ENCODE measurements around the gene MFSD6L. TPM values are rescaled to one million over a fixed set of nuclear protein-coding genes. Genes with fewer than 3 reads are reported as not detected.
A peak's percentile ranks its signal among the peaks of the same experiment; 100 is the strongest.

Gene MFSD6L
- total RNA-seq, 1 experiment from 2014 or later = 4.0 TPM

DNA sequence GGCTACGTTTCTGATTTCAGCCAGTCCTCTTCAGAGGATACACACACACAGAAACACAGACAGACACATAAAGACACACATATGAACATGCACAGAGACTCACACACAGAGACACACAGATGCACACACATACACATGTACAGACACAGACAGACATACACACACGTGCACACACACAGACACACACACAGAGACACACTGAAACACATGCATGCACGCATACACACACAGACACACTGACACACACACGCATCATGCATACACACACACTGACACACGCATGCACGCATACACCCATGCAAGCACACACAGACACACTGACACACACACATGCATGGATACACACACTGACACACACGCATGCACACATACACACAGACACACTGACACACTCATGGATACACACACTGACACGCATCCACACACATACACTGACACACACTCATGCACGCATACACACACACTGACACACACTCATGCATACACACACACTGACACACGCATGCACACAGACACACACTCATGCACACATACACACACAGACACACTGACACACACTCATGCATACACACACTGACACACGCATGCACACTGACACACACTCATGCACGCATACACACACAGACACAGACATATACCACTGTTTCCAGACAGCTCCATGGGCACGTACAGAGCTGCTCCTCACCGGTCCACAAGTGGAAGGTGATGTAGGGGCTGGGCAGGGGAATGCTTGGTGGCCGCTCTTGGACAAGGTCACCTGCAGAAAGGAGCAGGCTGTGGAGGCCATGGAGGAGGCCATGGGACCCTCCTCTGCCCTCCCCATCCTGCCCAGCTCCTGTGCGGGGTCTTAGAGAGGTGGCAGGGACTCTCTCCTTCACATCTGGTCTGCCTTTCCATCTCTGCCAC is 30.1 kb upstream of the MFSD6L start:
- peaks cover 6% of the 10 kb centered on the region for H3K4me1 Mint-ChIP-seq
- CTCF ChIA-PET = interaction anchor here (1.2 to 5.0 kb wide), 9 partner anchors 14 to 83 kb away, joined by 3 to 132 read pairs (median 8); partner anchors contain the start of gene MFSD6L
- TF ChIP-seq, protein P1, sequence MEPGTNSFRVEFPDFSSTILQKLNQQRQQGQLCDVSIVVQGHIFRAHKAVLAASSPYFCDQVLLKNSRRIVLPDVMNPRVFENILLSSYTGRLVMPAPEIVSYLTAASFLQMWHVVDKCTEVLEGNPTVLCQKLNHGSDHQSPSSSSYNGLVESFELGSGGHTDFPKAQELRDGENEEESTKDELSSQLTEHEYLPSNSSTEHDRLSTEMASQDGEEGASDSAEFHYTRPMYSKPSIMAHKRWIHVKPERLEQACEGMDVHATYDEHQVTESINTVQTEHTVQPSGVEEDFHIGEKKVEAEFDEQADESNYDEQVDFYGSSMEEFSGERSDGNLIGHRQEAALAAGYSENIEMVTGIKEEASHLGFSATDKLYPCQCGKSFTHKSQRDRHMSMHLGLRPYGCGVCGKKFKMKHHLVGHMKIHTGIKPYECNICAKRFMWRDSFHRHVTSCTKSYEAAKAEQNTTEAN (CRISPR knock-in tag; IDR thresholded peaks at IDR 0.05) = peak; percentile 91; the same call in 1 of the 2 replicates
- TF ChIP-seq ZNF317 (CRISPR knock-in tag; IDR thresholded peaks at IDR 0.05; ENCODE audit: borderline replicate concordance, low read depth) = no peak
- no peaks in the 10 kb centered on the region for H3K36me3 Mint-ChIP-seq
- H3K27me3 Mint-ChIP-seq (ENCODE audit: low read depth) = no peaks in the 10 kb centered on the region
- H3K4me3 Mint-ChIP-seq = no peak overlapping the region
- ATAC-seq (no peak), DNase-seq (ENCODE audit: low spot score) (no peak)
- peaks cover 9% of the 10 kb centered on the region for H3K9me3 Mint-ChIP-seq
- no peak overlapping the region for H3K27ac Mint-ChIP-seq
- POLR2A ChIA-PET = no interaction called here

DNA sequence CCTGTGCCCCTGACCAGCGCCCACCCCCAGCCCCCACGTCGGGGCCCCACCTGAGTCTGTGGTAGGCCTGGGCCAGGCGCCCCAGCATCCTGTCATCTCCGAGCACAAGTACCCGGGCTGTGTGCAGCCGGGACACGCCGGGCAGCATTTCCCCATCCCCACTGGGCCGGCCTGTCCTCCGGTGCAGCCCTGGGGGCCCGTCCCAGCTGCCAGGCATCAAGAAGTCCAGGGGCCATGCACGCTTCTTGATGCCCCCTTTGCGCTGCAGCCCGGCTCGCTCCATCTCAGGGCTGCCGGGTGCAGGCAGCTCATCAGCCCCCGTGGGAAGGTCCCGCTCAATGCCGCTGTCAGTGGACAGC is 29.3 kb upstream of the MFSD6L start:
- Mint-ChIP-seq H3K4me1 (peaks cover 6% of the 10 kb centered on the region), H3K4me3 (no peak overlapping the region), H3K9me3 (peaks cover 14% of the 10 kb centered on the region), H3K27me3 (ENCODE audit: low read depth) (no peaks in the 10 kb centered on the region), H3K36me3 (no peaks in the 10 kb centered on the region), H3K27ac (no peak overlapping the region)
- CTCF ChIA-PET = interaction anchor here (0.8 to 1.5 kb wide), 4 partner anchors 26 to 60 kb away, joined by 4 to 12 read pairs (median 5); partner anchors contain the start of gene MFSD6L
- ATAC-seq (no peak), DNase-seq (ENCODE audit: low spot score) (no peak)
- POLR2A ChIA-PET = no interaction called here
- TF ChIP-seq, protein P2, sequence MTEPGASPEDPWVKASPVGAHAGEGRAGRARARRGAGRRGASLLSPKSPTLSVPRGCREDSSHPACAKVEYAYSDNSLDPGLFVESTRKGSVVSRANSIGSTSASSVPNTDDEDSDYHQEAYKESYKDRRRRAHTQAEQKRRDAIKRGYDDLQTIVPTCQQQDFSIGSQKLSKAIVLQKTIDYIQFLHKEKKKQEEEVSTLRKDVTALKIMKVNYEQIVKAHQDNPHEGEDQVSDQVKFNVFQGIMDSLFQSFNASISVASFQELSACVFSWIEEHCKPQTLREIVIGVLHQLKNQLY (CRISPR knock-in tag; IDR thresholded peaks at IDR 0.05) = no peak
- no peak for TF ChIP-seq ZNF232 (CRISPR knock-in tag; IDR thresholded peaks at IDR 0.05)
- TF ChIP-seq, protein P3, sequence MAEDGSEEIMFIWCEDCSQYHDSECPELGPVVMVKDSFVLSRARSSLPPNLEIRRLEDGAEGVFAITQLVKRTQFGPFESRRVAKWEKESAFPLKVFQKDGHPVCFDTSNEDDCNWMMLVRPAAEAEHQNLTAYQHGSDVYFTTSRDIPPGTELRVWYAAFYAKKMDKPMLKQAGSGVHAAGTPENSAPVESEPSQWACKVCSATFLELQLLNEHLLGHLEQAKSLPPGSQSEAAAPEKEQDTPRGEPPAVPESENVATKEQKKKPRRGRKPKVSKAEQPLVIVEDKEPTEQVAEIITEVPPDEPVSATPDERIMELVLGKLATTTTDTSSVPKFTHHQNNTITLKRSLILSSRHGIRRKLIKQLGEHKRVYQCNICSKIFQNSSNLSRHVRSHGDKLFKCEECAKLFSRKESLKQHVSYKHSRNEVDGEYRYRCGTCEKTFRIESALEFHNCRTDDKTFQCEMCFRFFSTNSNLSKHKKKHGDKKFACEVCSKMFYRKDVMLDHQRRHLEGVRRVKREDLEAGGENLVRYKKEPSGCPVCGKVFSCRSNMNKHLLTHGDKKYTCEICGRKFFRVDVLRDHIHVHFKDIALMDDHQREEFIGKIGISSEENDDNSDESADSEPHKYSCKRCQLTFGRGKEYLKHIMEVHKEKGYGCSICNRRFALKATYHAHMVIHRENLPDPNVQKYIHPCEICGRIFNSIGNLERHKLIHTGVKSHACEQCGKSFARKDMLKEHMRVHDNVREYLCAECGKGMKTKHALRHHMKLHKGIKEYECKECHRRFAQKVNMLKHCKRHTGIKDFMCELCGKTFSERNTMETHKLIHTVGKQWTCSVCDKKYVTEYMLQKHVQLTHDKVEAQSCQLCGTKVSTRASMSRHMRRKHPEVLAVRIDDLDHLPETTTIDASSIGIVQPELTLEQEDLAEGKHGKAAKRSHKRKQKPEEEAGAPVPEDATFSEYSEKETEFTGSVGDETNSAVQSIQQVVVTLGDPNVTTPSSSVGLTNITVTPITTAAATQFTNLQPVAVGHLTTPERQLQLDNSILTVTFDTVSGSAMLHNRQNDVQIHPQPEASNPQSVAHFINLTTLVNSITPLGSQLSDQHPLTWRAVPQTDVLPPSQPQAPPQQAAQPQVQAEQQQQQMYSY (CRISPR knock-in tag; IDR thresholded peaks at IDR 0.05) = no peak
- TF ChIP-seq ZNF396 (CRISPR knock-in tag; IDR thresholded peaks at IDR 0.05; ENCODE audit: borderline replicate concordance) = no peak
- TF ChIP-seq ESRRA (CRISPR knock-in tag; IDR thresholded peaks at IDR 0.05; ENCODE audit: borderline replicate concordance) = no peak

DNA sequence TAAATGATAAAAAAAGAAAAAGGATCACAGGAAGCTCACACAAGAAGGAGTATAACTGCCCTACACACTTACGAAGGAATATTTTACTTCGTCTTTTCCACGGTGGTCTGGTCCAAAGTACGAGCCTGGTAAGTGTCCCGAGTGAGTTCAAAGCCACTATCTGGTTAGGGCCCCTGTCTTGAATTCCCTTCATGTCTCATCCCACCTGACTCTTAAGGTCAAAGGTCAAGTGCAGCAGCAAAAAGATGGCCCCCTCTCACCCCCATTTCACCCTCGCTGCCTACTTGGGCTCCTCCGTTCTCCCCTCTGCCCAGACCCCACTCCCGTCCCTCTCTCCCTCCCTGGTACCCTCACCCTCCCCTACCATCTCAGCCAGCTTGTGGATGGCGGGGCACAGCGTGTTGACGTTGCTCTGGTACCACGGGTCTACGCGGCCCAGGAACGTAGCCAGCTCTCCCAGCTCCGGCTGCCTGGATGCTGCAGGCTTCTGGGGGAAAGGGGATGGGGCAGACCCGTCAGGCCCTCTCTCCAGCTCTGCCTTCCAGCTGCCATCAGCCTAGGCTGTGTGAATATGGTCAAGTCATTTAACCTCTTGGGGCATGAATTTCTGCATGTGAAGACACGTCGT is 27.8 kb upstream of the MFSD6L start:
- no peak overlapping the region for H3K27ac Mint-ChIP-seq
- H3K4me1 Mint-ChIP-seq = peaks cover 6% of the 10 kb centered on the region
- POLR2A ChIA-PET = no interaction called here
- H3K4me3 Mint-ChIP-seq = no peak overlapping the region
- H3K27me3 Mint-ChIP-seq (ENCODE audit: low read depth) = no peaks in the 10 kb centered on the region
- no peaks in the 10 kb centered on the region for H3K36me3 Mint-ChIP-seq
- CTCF ChIA-PET = interaction anchor here (1.3 kb wide), 1 partner anchor 28 kb away, joined by 4 read pairs; the partner anchor contains the start of gene MFSD6L
- DNase-seq (ENCODE audit: low spot score) = no peak
- H3K9me3 Mint-ChIP-seq = peaks cover 24% of the 10 kb centered on the region
- no peak for ATAC-seq
- TF ChIP-seq TEAD1 (CRISPR knock-in tag; IDR thresholded peaks at IDR 0.05) (no peak), SOX15 (CRISPR knock-in tag; IDR thresholded peaks at IDR 0.05) (no peak), ETV6 (CRISPR knock-in tag; IDR thresholded peaks at IDR 0.05) (no peak), NFYB (CRISPR knock-in tag; conservative IDR thresholded peaks at IDR 0.05; ENCODE audit: low read depth) (no peak), FOXK1 (CRISPR knock-in tag; IDR thresholded peaks at IDR 0.05) (no peak)
- TF ChIP-seq, protein P4, sequence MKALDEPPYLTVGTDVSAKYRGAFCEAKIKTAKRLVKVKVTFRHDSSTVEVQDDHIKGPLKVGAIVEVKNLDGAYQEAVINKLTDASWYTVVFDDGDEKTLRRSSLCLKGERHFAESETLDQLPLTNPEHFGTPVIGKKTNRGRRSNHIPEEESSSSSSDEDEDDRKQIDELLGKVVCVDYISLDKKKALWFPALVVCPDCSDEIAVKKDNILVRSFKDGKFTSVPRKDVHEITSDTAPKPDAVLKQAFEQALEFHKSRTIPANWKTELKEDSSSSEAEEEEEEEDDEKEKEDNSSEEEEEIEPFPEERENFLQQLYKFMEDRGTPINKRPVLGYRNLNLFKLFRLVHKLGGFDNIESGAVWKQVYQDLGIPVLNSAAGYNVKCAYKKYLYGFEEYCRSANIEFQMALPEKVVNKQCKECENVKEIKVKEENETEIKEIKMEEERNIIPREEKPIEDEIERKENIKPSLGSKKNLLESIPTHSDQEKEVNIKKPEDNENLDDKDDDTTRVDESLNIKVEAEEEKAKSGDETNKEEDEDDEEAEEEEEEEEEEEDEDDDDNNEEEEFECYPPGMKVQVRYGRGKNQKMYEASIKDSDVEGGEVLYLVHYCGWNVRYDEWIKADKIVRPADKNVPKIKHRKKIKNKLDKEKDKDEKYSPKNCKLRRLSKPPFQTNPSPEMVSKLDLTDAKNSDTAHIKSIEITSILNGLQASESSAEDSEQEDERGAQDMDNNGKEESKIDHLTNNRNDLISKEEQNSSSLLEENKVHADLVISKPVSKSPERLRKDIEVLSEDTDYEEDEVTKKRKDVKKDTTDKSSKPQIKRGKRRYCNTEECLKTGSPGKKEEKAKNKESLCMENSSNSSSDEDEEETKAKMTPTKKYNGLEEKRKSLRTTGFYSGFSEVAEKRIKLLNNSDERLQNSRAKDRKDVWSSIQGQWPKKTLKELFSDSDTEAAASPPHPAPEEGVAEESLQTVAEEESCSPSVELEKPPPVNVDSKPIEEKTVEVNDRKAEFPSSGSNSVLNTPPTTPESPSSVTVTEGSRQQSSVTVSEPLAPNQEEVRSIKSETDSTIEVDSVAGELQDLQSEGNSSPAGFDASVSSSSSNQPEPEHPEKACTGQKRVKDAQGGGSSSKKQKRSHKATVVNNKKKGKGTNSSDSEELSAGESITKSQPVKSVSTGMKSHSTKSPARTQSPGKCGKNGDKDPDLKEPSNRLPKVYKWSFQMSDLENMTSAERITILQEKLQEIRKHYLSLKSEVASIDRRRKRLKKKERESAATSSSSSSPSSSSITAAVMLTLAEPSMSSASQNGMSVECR (CRISPR knock-in tag; IDR thresholded peaks at IDR 0.05; ENCODE audit: borderline replicate concordance) = no peak
- TF ChIP-seq, protein P5, sequence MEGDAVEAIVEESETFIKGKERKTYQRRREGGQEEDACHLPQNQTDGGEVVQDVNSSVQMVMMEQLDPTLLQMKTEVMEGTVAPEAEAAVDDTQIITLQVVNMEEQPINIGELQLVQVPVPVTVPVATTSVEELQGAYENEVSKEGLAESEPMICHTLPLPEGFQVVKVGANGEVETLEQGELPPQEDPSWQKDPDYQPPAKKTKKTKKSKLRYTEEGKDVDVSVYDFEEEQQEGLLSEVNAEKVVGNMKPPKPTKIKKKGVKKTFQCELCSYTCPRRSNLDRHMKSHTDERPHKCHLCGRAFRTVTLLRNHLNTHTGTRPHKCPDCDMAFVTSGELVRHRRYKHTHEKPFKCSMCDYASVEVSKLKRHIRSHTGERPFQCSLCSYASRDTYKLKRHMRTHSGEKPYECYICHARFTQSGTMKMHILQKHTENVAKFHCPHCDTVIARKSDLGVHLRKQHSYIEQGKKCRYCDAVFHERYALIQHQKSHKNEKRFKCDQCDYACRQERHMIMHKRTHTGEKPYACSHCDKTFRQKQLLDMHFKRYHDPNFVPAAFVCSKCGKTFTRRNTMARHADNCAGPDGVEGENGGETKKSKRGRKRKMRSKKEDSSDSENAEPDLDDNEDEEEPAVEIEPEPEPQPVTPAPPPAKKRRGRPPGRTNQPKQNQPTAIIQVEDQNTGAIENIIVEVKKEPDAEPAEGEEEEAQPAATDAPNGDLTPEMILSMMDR (IDR thresholded peaks at IDR 0.05) = no peak
- TF ChIP-seq, protein P6, sequence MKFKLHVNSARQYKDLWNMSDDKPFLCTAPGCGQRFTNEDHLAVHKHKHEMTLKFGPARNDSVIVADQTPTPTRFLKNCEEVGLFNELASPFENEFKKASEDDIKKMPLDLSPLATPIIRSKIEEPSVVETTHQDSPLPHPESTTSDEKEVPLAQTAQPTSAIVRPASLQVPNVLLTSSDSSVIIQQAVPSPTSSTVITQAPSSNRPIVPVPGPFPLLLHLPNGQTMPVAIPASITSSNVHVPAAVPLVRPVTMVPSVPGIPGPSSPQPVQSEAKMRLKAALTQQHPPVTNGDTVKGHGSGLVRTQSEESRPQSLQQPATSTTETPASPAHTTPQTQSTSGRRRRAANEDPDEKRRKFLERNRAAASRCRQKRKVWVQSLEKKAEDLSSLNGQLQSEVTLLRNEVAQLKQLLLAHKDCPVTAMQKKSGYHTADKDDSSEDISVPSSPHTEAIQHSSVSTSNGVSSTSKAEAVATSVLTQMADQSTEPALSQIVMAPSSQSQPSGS (CRISPR knock-in tag; IDR thresholded peaks at IDR 0.05; ENCODE audit: borderline replicate concordance, low read depth) = no peak

Data from WTC11 (cell line).